Smooth muscle cell of the brain vasculature (primary cell): ENCODE data around the gene CHST13.
"Not testable (repeated sequence)": the region's sequence is repeated elsewhere in the genome, so short reads cannot be mapped to it uniquely, and the experiment has no call there.

ENCODE experiments used
- DNase-seq: peaks from one replicate; pipeline ENCODE4 v3.0.0-alpha.2; 2012; ENCODE audit warnings: low read depth, low spot score

Gene CHST13

DNA sequence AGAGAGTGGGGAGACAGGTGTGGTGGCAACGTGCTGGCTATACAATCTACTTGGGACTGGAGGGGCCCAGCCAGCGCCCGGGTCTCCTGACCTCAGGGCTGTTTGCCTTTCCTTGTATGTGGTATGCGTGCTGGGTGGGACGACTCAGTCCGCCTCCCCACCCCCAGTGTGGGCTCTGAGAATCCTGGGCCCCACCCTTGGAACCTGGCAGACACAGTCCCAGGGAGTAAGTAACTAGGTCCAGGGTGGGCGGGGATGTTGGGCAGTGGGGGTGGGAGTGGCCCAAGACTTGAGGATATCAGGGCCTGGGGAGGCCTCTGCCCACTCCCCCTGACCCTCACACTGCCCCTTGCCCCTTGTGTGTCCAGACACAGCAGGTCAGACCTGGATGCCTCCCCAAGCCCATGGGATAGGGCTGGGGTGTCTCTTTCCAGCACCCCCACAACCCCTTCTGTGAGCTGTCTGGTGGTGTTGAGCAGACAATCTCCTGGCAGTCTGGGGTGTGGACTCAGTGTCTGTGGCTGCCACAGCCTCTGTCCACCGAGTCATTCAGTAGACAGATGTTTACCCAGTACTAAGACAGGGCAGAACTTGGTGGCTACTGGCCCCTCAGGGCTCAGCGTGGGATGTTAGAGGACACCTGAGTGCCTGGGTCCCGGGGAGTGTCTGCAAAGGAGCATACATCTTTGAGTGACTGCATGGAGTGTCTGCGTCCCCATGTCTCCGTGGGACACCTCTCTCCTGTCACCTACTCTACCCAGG lies 1.3 kb downstream of the CHST13 start:
- DNase-seq, result no peak

DNA sequence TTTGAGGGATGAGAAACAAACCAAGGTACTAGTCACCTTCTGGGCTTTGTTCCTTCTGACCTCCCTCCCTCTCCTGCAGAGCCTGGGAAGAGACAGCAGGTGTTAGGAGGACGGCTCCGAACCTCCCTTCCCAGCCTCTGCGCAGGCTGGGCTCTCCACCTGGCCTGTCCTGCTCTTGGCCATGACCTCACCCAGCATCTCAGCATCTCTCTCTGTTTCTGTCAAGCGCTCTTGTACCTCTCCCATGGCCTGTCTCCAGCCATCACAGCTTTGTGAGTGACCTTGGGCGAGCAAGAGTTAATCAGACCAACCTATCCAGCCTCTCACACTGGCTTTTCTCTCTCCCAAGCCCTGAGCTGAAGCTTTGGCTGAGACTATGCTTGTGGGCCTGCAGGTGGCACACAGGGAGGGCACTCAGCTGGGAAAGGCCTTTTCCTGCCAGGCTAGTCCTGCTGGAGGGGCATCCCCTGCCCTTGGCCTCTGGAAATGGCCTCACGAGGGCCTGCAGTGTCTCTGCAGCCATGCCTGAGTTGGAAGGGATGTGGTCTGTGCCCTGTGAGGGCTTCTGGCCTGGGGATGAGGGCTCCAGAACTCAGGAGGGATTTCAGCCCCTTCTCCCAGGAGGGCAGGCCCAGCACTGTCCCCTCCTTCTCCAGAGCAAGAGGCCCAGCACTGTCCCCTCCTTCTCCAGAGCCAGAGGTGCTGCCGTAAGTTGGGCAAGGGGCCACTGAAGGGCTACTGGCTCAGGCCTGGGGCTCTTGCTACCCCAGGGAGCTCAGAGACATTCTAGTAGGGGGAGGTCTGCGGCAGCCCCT lies 2.1 kb downstream of the CHST13 start:
- DNase-seq, result no peak

DNA sequence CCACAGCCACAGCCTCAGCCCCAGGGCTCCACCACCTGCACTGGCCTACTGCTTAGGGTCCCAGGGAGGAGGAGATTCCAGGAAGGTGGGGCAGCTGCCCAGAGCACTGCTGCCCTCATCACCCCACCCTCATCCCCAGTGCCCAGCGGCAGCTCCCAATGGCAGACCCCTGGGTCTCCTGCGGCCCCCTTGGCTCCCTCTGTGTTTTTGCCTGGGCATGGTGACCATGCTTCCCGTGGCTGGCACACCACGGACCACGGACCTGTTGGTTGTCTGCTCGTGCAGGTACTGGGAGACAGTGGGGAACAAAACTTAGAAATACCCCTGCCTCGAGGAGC lies 2.7 kb downstream of the CHST13 start:
- DNase-seq, result no peak

DNA sequence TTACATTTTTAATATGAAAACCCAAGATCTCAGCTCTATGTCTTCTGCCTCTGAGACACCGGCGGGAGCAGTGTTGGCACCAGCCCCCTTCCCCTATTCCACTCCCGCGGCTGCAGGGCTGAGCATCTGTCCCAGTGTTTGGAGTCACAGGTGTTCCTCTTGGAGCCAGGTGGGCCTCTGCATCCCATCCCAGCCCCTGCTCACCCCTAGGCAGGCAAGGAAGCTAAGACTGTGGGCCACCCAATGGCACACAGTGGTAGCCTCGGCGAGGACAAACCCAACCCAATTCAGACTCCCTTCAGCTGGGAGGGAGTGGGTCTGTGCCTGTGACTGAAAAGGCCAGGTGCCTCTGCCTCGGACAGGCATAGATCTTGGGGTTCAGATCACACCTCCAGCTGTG lies 3.1 kb downstream of the CHST13 start:
- DNase-seq, result no peak

DNA sequence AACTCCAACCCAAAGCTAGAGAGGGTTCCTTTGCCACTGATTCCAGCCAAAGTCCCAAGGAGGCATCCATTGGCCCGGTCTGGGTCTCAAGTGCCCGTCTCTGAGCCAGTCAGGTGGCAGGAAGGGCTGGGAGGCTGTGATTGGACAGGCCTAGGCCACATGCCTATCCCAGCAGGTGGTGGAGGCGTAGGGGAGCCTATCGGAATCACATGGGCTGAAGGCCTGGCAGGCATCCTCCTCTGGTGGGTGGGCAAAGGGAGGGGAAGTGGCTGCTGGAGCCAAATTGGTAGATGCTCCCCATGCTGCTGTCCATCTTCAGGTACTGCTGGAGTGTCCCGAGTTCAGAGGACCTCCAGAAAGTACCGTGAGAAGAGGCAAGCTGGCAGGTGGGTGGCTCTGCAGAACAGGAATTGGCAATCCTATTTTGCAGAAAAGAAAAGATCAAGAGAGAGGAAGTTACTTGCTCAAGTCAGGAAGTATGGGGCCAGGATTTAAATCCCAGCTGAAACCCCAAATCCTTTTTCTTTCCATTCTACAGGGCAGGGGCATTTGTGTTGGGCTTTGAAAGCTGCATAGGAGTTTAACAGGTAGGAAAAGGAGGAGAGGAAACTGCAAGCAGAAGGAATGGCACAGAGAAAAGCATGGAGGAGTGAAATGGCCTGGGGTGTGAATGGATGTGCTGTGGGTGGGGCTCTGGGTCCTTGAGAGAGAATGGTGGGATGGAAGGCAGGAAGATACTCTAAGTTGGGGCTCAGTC lies 3.7 kb downstream of the CHST13 start:
- DNase-seq, result no peak

DNA sequence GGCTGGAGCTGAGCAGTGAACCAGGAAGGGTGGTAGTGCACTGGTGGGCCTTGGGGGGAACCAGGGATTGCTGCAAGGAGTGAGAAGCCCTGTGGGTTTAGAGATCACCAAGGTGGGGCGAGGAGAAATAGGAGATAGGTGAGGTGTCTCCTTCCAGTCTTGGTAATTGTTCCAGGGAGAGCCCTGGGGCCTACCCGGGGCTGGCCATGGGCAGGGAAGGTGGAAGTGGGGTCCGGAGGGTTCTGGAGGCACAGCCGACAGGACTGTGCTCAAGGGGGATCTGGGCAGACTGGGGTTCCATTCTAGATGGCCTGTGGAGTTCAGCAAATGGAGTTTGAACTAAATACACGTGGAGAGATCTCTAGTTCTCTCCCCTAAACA lies 4.5 kb downstream of the CHST13 start:
- no peak for DNase-seq

DNA sequence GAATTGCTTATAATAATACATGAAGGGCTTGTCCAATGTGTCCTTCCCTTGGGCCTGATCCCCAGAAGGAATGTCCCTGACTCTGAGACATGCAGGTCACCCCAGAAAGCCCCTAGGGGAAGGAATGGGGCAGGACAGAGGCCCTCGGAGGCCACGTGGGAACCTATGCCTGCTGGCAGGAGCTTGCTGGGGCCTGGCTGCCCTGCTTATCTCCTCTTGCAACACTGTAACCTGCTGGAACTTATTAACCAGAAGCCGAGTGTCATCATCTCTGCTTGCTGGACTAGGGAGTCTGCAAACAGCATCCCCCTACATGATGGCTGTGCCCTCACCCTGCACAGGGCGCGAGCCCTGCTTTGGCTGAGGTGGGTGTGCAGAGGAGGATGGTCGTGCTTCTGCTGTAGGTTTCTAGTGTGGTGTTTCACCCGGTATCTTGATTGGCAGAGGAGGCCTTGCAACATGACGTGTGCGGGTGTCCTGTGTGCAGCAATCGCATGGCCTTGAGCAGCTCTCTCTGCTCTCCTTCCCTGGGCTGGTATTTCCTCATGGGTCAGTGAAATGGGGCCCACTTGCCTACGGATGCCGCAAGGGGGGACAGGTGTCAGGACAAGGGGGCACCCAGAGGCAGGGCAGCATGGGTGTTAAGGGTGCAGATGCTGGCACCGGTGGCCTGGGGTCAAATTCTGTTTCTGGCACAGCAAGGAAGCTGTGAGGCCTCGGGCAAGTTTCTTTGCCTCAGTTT lies 5.0 kb downstream of the CHST13 start:
- no peak for DNase-seq

DNA sequence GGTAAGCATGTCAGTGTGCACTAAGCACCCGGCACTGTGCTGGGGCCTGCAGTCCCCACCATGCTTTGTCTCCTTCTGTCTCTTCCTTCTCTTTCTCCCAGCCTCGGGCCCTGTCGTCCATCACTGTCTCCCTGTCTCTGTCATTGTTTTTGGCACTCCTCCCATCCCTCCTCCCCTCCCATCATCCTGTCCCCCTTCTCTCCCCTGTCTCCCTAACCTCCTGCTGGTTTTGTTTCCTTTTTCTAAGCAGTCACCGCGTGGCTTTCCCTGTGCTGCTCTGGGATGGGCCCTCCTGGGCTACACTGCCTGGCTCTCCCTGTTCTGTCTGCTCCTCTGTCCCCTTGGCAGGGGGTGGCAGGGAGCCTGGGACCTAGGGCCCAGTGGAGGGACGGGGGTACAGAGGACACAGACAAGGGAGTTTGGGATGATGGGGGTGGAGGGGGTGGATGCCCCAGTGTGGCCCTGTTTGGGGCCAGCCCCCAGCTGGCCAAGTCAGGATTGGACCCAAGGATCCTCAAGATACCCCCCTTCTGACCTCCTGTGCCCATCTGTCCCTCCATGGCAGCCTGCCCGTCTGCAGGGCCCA lies 5.7 kb downstream of the CHST13 start:
- no peak for DNase-seq

DNA sequence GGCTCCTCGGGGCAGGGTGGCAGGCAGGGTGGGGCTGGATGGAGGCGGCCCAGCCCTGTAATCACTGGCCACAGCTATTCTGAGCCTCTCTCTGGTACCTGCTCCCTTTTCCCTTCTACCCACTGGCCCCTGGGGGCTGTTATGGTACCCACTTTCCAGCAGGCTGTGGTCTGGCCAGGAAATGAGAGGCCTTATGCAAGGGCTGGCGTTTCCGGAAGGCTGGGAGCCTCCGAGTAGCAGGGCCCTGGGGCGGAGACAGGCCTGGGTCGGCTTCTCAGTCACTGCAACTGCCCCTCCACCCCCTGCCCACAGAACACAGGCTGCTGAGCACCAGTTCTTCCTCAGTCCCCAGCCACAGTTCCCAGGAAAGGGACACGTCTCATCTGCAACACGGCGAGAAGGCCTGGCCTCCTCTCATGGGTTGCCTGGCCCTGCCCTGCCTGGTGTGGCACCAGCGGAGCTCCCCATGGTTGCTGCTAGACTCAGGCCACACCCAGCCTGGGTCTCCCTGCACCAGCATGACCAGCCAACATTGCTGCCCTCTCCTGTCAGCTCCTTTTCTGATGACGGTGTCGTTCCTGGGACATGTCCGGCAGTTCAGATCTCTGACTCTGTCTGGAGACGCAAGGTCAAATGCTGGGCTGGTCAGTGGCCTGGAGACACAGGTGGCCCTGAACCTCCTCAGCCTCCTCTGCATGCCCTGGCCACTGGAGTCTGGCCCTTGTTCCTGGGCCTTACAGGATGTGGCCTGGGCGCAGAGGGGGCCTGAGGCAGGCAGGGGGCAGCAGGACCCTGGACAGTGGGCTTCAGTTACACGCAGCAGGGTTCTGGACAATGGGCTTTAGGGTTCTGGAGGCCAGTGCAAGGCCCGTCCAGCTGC lies 6.5 kb downstream of the CHST13 start:
- DNase-seq, result no peak

DNA sequence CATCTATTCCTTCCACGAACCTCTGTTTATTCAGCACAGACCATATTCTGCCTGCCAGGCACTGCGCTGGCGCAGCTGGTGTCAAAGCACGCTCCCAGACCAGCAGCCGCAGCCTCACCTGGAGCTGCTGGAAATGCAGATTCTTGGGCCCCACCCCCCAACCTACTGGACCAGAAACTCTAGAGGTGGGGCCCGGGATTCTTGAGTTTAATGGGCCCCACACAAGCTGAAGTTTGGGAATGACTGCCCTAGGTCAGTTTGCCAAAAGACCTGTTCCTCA lies 7.0 kb downstream of the CHST13 start:
- DNase-seq, result no peak

DNA sequence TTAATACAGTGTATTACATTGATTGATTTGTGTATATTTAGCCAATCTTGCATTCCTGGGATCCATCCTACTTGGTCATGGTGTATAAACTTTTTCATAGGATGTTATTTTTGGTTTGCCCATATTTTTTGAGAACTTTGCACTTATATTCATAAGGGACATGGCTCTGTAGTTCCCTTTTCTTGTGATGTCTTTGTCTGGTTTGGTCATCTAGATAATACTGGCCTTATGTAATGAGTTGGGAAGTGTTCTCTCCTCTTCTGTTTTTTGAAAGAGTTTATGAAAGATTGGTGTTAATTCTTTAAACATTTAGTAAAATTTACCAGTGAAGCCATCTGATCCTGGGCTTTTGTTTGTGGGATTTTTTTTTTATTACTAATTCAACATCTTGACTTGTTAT lies 9.6 kb downstream of the CHST13 start:
- no peak for DNase-seq

DNA sequence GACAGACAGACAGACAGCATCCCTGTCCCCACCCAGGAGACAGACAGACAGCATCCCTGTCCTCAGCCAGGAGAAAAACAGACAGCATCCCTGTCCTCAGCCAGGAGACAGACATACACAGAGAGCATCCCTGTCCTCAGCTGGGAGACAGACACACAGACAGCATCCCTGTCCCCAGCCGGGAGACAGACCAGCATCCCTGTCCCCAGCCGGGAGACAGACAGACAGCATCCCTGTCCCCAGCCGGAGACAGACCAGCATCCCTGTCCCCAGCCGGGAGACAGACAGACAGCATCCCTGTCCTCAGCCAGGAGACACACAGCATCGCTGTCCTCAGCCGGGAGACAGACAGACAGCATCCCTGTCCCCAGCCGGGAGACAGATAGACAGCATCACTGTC lies 10.8 kb downstream of the CHST13 start:
- not testable (repeated sequence) for DNase-seq

DNA sequence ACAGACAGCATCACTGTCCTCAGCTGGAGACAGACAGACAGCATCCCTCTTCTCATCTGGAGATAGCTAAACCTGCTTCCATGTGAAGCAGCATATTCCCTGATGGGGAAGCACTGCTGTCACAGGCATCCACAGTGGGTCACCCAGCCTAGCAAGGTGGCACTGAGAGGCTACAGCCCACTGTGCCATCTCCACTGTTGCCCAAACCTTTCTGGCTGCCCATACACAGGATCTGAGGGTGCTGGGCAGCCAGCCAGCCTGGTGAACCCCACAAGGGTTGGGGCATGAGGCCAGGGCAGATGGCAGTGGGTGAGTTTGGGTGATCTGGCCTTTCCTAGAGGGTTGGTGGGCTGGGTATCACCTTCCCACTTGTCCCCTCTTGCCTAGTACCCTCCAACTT lies 11.7 kb downstream of the CHST13 start:
- DNase-seq, result no peak

DNA sequence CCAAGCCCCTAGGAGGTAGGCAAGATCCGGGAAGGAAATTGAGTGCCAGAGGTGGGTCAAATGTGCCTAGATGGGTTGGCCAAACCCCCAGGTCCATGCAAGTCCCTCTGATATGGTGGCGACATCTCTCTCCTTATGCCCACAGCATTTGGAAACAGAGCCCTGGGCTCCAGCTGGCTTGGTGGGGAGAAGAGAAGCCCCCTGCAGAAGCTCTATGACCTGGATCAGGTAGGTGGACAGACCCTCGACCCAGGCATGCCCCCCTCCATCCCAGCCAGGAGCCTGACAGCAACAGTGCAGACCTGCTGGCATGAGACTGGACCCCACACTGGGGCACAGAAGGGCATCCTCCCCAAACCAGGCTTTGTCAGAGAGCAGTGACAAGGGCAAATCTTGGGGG lies 12.2 kb downstream of the CHST13 start:
- DNase-seq, result no peak

DNA sequence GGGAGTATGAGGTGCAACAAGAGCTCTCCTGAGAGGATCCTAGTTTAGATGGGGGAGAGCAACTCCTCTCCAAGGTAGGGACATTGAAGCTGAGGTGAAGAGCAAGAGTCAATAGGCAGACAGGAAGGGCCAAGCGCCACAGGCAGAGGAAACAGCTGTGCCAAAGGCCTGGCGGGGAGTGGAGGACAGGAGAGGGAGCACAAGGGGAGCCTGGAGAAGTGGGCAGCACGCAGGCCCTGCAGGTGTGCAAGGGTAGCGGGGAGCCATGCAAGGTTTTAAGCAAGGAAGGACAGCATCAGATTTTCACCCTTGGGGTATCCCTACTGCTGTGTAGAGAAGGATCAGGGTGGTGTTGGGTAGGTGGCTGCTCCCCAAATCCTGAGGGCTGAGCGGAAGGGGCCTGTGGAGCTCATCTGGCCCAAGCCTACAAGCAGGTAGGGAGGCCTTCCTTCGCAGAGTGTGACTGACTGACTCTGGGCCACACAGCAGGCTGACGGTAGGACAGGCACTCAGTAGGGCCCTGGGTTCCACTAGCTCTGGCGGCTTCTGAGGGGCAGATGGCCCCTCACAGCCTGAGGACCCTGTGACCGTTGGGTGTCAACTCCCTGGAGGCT lies 13.3 kb downstream of the CHST13 start:
- no peak for DNase-seq

DNA sequence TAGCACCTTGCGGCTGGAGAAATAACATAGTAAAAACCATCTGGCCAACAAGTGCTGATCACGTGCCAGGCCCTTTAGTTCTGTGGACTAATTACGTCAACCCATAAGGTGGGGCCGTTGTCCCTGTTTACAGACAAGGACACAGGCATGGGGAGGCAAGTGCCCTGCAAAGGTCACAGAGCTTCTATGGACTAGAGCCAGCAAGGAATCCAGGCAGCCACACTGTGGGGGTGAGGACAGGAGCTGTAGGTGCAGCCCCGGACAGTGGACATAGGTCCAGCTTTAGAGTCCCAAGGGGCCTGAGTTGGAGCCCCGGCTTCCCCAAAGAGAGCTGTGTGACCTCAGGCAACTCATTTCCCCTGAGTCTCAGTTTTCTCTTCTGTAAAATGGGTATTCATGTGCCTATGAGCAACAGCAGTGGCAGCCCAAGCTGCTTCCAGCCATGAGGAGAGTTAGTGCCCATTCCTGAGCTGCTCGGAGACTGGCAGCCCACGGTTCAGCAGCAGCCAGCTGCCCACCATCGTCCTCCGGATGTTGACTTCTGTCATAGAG lies 13.9 kb downstream of the CHST13 start:
- DNase-seq, result no peak

DNA sequence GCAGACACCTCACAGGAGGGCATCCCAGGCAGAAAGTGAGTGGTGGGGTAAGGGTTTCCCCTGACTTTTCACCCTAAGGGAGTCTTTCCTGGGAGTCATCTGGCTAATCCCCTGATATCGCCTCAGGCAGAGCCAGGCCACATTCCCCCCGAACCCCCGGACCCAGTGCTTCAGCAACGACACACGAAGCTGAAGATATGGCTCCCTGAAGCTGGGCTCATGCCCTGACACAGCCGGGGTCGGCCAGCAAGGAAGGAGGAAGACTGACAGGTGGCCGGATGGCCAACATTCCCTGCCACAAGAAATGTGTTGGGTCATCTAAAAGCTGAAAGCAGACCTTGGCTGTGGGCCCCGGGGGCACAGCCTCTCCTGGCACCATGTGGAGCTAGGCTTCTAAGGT lies 14.4 kb downstream of the CHST13 start:
- no peak for DNase-seq

DNA sequence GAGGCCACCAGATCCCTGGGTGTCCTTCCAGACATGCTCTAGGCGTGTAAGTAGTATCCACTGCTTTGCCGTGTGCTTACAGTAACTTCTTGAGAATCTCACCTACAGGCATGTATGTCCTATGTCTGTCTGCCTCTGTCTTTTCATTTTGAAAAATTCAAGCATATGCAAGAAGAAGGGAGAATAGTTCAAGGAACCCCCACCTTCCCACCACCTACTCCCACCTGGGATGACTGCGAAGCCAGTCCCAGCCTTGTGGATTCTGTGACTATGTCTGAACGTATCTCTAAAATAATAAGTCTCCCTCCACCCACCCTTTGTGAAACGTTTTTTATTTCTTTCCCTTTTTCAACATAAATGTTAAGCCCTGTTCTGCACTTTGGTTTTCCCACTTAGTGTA lies 15.0 kb downstream of the CHST13 start:
- no peak for DNase-seq

DNA sequence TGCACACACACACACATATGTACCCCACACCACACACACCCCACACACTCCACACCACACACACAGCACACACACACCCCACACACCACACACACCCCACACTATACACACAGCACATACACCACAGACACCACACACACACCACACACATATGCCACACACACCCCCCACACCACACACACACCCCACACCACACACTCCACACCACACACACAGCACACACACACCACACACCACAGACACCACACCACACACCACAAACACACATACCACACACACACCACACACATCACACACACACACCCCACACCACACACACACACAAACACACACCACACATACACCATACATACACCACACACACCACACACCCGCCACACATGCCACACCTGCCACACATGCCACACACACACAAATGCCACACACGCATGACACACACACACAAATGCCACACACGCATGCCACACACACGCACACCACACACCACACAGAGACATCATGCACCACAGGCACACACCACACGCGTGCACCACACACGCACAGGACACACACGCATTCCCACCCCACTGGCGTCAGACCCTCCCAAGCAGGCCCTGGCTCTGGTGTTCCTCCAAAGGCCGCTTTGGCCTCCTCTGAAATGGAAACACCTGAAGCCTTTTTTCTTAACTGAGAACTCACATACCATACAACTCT lies 15.7 kb downstream of the CHST13 start:
- DNase-seq, result no peak
